GM21619 (cell line): ENCODE data around the gene ALG5.

Experiments used
- ATAC-seq: cut with Tn5 transposase; IDR thresholded peaks from one replicate; pipeline ENCODE4 v1.9.1; 2021; ENCODE audit not compliant: unreplicated experiment

ALG5 gene, protein sequence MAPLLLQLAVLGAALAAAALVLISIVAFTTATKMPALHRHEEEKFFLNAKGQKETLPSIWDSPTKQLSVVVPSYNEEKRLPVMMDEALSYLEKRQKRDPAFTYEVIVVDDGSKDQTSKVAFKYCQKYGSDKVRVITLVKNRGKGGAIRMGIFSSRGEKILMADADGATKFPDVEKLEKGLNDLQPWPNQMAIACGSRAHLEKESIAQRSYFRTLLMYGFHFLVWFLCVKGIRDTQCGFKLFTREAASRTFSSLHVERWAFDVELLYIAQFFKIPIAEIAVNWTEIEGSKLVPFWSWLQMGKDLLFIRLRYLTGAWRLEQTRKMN

GRCh38 chr13:36999054-36999714 is at the start of gene ALG5:
Gene ALG5, minus strand, starts transcription at chr13:36999340. Its CDS starts 40 bp downstream, at chr13:36999300.
- peak; percentile 62 for ATAC-seq

DNA sequence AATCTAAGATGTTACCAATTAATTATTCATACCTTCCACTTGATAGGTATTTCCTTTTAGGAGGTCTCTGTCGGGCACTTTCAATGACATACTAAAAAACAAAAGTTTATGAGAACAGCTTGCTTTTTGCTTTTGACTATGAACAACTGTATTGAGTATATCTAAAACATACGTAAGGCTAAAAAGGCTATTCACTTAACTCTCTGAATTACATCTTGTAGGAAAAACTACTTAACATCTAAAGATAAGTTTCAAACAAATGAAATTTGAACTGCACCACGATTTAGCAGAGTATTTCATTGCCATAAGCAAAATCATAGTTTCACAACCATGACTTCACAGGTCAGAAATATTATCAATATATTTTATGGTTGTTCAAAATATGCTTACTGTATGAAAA is 48.7 kb upstream of the ALG5 start:
- ATAC-seq, result no peak

DNA sequence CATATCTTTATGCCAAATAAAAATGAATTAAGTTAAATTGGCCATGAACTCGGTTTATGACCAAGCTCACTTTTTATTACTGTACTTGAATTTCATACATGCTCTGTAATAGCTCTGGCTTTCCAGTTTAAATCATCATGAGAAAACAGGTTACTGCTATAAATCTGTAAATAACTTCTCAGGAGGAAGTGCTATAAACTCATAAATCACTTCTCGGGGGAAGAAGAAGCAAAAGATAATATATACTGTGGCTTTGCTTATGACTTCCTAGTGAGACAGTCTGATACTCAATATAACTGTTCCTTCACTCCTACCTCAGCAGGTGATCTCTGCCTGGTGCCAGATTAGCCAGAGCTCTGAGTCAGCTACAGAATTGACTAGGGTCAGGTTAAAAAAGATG is 47.9 kb upstream of the ALG5 start:
- ATAC-seq, result no peak

GRCh38 chr13:37046062-37046461 is 46.9 kb upstream of the ALG5 start:
- no peak for ATAC-seq

DNA sequence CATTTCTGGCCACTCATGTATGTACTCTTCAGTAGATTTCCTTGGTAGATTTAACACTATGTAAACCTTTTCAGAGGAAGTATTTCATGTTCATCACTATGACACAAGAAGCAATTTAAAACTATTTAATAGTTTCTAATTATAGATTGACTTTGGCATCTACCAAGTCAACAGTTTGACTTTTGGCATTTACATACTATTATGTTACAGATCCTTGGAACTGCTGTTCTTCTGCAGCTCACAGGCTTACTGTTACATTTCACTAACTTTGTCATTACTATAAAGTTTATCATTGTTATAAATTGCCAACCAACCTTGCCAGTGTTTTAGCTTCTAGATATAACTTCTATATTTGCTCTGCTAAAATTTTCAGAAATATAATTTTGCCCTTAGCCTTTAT is 41.6 kb upstream of the ALG5 start:
- no peak for ATAC-seq

DNA sequence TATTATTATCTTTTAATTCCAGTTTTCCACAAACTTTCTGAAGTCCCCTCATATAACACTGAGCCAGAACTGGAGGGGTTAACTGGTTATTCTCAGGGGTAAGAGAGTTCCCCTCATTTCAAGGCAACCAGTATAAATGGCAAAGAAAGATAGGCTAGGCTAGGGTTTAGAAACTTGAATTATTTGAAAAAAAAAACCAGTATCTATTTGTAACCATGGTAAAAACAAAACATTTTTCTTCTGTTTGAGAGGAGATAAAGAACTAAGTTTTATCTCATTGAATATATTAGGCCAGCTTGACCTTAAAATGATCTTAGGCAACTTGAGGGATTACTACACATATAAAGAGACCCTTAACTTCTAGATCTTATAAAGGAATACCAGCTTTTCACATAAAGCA is 40.8 kb upstream of the ALG5 start:
- ATAC-seq, result no peak

GRCh38 chr13:37037241-37037640 is 38.1 kb upstream of the ALG5 start:
- ATAC-seq, result no peak

- no peak for ATAC-seq
These were observed 30.5 kb upstream of the ALG5 start for GRCh38 chr13:37029617-37030016.

DNA sequence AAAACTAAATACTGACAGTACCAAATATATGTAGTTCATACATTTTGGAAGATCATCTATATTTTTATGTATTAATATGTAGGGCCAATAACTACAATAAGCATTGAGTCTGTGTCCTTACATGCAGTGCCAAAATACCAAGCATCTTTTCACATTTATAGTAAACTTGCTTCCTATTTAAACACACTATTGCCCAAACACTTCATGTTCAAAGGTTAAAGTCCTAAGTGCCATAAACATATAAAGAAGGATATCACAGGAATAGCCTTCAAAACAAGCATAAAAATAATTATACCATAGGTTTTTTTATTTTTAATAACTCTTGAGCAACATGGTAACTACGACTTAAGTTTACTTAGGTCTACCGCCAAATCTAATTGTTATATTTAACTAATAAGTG is 28.5 kb upstream of the ALG5 start:
- no peak for ATAC-seq

- ATAC-seq, result no peak
These were observed 27.6 kb upstream of the ALG5 start for GRCh38 chr13:37026771-37027170.

DNA sequence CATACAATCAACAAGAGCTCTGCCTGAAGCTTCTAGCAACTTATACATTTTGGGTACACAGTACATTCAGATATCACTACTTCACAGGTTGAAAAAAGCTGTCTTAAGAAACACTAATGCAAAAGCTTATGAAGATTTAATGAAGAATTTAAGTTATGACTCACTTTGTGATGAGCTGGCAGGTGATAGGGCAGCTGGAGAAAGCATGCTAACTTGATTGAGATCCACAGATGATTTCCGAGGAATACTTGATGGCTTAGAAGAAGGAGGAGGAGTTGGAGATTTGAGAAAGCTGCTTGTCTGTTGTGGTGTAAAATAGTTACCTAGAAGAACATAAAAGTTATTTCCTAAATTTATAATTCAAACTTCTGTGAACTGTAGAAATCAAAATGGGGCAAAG is 24.7 kb upstream of the ALG5 start:
- no peak for ATAC-seq

DNA sequence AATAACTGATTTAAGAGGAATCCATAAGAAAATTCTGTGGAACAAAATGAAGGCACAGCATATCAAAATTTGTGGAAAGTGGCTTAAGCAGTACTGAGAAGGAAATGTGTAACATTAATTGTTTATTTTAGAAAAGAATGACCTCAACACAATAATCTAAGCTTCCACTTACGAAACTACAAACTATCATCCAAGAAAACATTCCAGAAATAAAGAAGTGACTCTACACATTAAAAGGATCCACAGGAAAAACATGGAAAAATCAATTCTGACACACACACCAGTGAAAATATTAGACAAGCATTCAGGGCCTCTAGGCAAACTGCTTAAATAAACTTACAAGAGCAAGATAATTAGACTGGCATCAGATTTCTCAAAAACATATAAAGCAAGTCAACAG is 15.5 kb upstream of the ALG5 start:
- no peak for ATAC-seq

DNA sequence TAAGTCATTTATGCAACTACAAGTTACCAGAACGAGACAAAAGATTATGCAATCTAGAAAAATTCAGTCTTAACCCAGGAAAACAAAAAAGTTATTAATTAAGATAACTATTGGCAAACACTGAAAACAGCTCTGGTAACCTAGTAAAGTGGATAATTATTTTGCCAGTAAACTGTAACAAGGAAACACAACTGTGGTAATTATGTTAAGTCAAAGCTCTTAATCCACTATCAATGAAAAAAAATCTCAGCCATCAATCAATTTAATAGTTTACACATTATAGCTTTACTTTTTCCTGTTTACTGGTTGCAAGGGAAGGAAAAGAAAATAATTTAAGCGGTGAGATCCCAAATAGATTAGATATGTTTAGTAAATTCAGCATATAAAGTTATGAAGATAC is 12.6 kb upstream of the ALG5 start:
- no peak for ATAC-seq

GRCh38 chr13:37011002-37011401 is 11.9 kb upstream of the ALG5 start:
- ATAC-seq, result no peak

DNA sequence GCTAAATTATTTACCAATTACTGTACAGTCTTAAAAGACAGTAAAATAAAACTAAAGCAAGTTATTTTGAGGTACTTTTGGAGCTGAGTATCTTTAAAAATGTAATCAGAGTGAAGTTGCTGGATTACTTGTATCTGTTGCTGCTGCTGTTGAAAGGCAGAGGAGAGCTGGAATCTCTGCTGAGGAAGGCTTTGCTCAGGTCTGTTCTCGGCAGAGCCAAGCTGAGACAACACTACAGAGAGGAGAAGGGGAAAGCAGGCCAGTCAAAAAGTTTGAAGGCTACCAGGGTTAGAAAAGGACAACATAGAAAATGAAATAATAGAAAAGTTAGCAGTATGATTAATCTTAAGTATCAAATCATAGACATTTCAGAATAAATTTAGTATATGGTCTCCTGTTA is 11.3 kb upstream of the ALG5 start:
- ATAC-seq, result no peak

DNA sequence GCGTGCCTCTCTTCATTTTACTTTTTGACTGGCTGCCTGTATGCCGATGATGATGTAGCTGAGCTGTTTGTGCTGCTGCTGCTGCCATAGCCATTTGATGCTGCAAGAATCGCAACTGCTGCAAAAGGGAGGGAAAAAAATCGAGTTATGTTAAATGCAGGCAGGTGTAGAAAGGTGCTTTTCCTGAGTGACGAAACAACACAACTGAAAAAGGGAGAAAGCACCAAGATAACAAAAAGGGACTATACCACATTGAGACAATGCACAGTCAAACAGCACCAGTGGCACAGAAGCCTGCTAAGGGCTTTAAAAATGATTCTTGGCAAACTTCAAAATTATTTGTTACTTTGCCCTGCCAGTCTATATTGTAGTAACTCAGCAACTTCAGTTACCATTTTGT is 10.6 kb upstream of the ALG5 start:
- no peak for ATAC-seq

- no peak for ATAC-seq
These were observed 2.7 kb upstream of the ALG5 start for GRCh38 chr13:37001921-37002250.

DNA sequence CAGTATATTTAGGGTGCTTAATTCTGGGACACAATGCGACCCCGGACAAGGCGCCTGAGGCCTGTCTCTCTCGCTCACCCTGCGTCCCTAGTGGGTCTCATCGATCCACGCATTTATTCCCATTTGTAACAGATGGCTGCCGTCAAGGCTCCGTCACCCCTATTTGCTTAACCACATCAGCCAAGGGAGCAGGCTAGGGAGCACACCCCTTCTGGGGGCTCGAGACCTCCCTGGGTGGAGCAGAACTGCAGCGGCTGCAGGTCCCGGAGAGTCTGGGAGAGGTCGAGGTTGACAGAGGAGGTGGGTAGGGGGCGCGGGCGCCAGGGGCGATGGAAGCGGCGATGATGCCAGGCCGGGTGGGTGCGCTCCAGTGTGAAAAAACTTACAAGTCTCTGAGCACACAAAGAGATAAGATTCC is 507 bp downstream of the ALG5 start:
- ATAC-seq, result no peak

- ATAC-seq, result no peak
These were observed 1.3 kb downstream of the ALG5 start for GRCh38 chr13:36997716-36998427.

GRCh38 chr13:36992362-36992761 is 6.8 kb downstream of the ALG5 start:
- no peak for ATAC-seq

- ATAC-seq, result no peak
These were observed 12.5 kb downstream of the ALG5 start for GRCh38 chr13:36986462-36987240.
